Naive thymus-derived CD4-positive, alpha-beta T cell (primary cell): Measurements from ENCODE around the gene MBD6. TPM values are rescaled to one million over a fixed set of nuclear protein-coding genes. Genes with fewer than 3 reads are reported as not detected.

Experiments
- ATAC-seq: fragments of 150-1000 bp; cut with Tn5 transposase; 2 replicates; pipeline ENCODE4 v1.10.0; 2021; ENCODE audit warnings: mild to moderate bottlenecking, moderate library complexity
- CTCF ChIA-PET: fragments of 350-600 bp; sonication (Branson Sonifier 250); formaldehyde crosslinking; loops from one replicate; lab custom pipeline; 2021; ENCODE audit warnings: antibody characterized with exemption; lab: Charles Lee
- POLR2A ChIA-PET: fragments of 350-600 bp; sonication (Branson Sonifier 250); formaldehyde crosslinking; loops from one replicate; lab custom pipeline; 2021; ENCODE audit warnings: antibody characterized with exemption, inconsistent platforms; lab: Charles Lee
- DNase-seq, 9 donors: peaks; one replicate each; pipeline versions ENCODE4 v3.0.0 to v3.0.0-alpha.2; 2020 to 2022; ENCODE audit warnings: mixed read lengths in 1 of 9
- H3K27ac ChIP-seq: one replicate; pipeline ENCODE4 v1.7.0; 2013; ENCODE audit warnings: mild to moderate bottlenecking, low read depth, low read length, moderate library complexity
- H3K27me3 ChIP-seq, 2 donors: one replicate each; pipeline ENCODE4 v1.7.0; 2013; ENCODE audit warnings: low read length in 2 of 2, mild to moderate bottlenecking in 2 of 2, moderate library complexity in 2 of 2; ENCODE audit not compliant: control insufficient read depth in 2 of 2, insufficient read depth in 2 of 2
- H3K36me3 ChIP-seq, 3 experiments: 1 replicate in 2 of 3; 2 replicates in 1 of 3; pipeline ENCODE4 v1.7.0; 2013; ENCODE audit warnings: low read length in 3 of 3, mild to moderate bottlenecking in 3 of 3, moderate library complexity in 1 of 3; ENCODE audit not compliant: insufficient read depth in 3 of 3, control insufficient read depth in 2 of 3
- H3K4me1 ChIP-seq, 2 donors: one replicate each; pipeline ENCODE4 v1.7.0; 2013; ENCODE audit warnings: low read length in 2 of 2, mild to moderate bottlenecking in 2 of 2, moderate library complexity in 1 of 2; ENCODE audit not compliant: control insufficient read depth in 2 of 2, insufficient read depth in 2 of 2
- H3K4me3 ChIP-seq: 2 replicates; pipeline ENCODE4 v1.7.0; 2013; ENCODE audit warnings: mild to moderate bottlenecking, low read length
- H3K9me3 ChIP-seq, 3 experiments: 1 replicate in 2 of 3; 2 replicates in 1 of 3; pipeline ENCODE4 v1.7.0; 2013; ENCODE audit warnings: low read length in 3 of 3; ENCODE audit not compliant: control insufficient read depth in 2 of 3
- H3K27ac Mint-ChIP-seq, 9 donors: one replicate each; pipeline ENCODE4 v1.8.0; 2020 to 2022; ENCODE audit warnings: mixed read lengths in 9 of 9, mild to moderate bottlenecking in 8 of 9, moderate library complexity in 5 of 9, inconsistent platforms in 2 of 9
- H3K27me3 Mint-ChIP-seq, 5 donors: one replicate each; pipeline ENCODE4 v1.8.0; 2021 to 2022; ENCODE audit warnings: mixed read lengths in 5 of 5, mild to moderate bottlenecking in 1 of 5
- H3K36me3 Mint-ChIP-seq, 5 donors: one replicate each; pipeline ENCODE4 v1.8.0; 2020 to 2022; ENCODE audit warnings: mixed read lengths in 5 of 5, mild to moderate bottlenecking in 3 of 5, inconsistent platforms in 1 of 5
- H3K4me1 Mint-ChIP-seq, 7 donors: one replicate each; pipeline ENCODE4 v1.8.0; 2020 to 2022; ENCODE audit warnings: mixed read lengths in 7 of 7, mild to moderate bottlenecking in 3 of 7, inconsistent platforms in 1 of 7
- H3K4me3 Mint-ChIP-seq, 10 donors: one replicate each; pipeline ENCODE4 v1.8.0; 2020 to 2022; ENCODE audit warnings: mild to moderate bottlenecking in 10 of 10, mixed read lengths in 10 of 10, moderate library complexity in 6 of 10, inconsistent platforms in 2 of 10
- H3K9me3 Mint-ChIP-seq, 11 donors: one replicate each; pipeline ENCODE4 v1.8.0; 2020 to 2022; ENCODE audit warnings: mixed read lengths in 11 of 11, mild to moderate bottlenecking in 4 of 11, inconsistent platforms in 1 of 11, moderate library complexity in 1 of 11
- intact Hi-C, 2 donors: fragments of 100-400 bp; cut with micrococcal nuclease; formaldehyde crosslinking; loops; one replicate each; pipeline ENCODE4 v1.15.1; 2023
- polyA plus RNA-seq, 2 donors: library from polyadenylated mRNA; unstranded; fragments of 300-500 nt; fragmentation: Illumina TruSeq; gene quantifications; one replicate each; pipeline ENCODE4 v1.2.3, GENCODE V29; 2021
- total RNA-seq, 6 experiments: library from RNA in 5 of 6; stranded (reverse) in 5 of 6; gene quantifications; 1 replicate in 5 of 6; 2 replicates in 1 of 6; pipeline ENCODE4 v1.2.3 and lab custom pipeline; 2021 to 2026

The MBD6 gene
- total and polyA plus RNA-seq, 7 experiments from 2014 or later: 0.50 to 127 (median 108) TPM

DNA sequence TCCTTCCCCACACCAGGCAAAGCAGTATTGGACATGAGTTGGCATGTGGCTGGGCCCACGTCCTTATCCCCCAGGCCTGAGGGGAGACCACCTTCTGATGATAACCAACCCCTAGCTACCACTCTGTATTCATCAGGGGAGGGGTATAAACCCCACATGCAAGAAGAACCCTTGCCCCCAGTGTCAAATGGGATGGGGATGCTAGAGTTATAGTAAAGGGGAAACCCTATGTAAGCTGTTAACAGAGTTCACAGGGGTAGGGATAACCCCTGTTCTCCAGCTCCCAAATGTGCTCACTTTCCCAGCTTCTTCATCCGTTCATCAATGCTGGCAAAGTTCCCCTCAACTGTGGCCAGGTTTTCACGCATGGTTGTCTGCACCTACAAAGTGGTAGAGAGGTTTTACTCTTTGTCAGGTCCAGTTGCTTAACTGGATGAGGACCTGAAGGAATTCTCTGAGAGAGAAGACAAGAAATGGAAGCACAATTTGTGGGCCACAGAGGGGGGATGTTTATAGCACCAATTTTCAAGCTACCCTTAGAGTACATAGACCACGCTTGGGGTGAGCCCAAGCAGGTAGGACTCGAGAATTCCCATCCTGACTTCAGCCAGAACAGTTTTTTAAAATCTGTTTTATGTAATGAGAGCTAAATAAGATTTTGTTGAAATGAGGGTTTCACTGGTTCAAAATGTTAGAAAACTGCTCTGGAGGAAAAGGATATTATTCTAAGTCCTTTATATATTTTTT lies 7.9 kb downstream of the MBD6 start:
- ChIA-PET CTCF (interaction anchor here (0.6 kb wide), 2 partner anchors 43 to 45 kb away, joined by 3 to 10 read pairs; no protein-coding TSS in a partner anchor), POLR2A (interaction anchor here (0.5 to 1.3 kb wide), 7 partner anchors 10 to 244 kb away, joined by 3 to 8 read pairs (median 3); no protein-coding TSS in a partner anchor)
- H3K27ac ChIP-seq: no peak overlapping the region
- DNase-seq (no peak), ATAC-seq (no peak)
- peak overlapping the region in 3 of 9 donors; percentile 21 to 41 (median 22) for H3K27ac Mint-ChIP-seq
- no peaks in the 10 kb centered on the region for H3K27me3 Mint-ChIP-seq
- no peaks in the 10 kb centered on the region for H3K9me3 ChIP-seq
- H3K4me3 Mint-ChIP-seq: no peak overlapping the region
- no peaks in the 10 kb centered on the region for H3K27me3 ChIP-seq
- no peaks in the 10 kb centered on the region for H3K4me1 ChIP-seq
- peaks cover 10 to 98% (median 34%) of the 10 kb centered on the region in 3 experiments for H3K36me3 ChIP-seq
- H3K4me3 ChIP-seq: no peak overlapping the region
- intact Hi-C loops: no loop called here
- peaks cover 6 to 42% (median 19%) of the 10 kb centered on the region in 5 donors for H3K36me3 Mint-ChIP-seq
- no peaks in the 10 kb centered on the region for H3K9me3 Mint-ChIP-seq
- H3K4me1 Mint-ChIP-seq: peaks cover 0 to 4% (median 0%) of the 10 kb centered on the region in 7 donors

GRCh38 chr12:57531836-57532235 lies 9.2 kb downstream of the MBD6 start:
- intact Hi-C loops: no loop called here
- POLR2A ChIA-PET: interaction anchor here (0.7 to 1.6 kb wide), 4 partner anchors 8 to 213 kb away, joined by 3 to 6 read pairs (median 4); partner anchors contain the start of genes ARHGAP9 and TSPAN31
- H3K27ac Mint-ChIP-seq: peak overlapping the region in 4 of 9 donors; percentile 25 to 45 (median 32)

GRCh38 chr12:57533108-57533507 lies 10.5 kb downstream of the MBD6 start:
- no peak overlapping the region for H3K4me3 ChIP-seq
- POLR2A ChIA-PET: interaction anchor here (1.3 to 1.6 kb wide), 2 partner anchors 54 to 792 kb away, joined by 4 to 6 read pairs; partner anchors contain the start of gene ARHGAP9
- Mint-ChIP-seq H3K27ac (no peak overlapping the region), H3K4me1 (peaks cover 0 to 2% (median 0%) of the 10 kb centered on the region in 7 donors), H3K4me3 (no peak overlapping the region), H3K36me3 (peaks cover 6 to 50% (median 19%) of the 10 kb centered on the region in 5 donors), H3K27me3 (no peaks in the 10 kb centered on the region), H3K9me3 (no peaks in the 10 kb centered on the region)
- H3K9me3 ChIP-seq: no peaks in the 10 kb centered on the region
- no peak overlapping the region for H3K27ac ChIP-seq
- peaks cover 10 to 75% (median 20%) of the 10 kb centered on the region in 3 experiments for H3K36me3 ChIP-seq
- CTCF ChIA-PET: interaction anchor here (0.6 kb wide), 1 partner anchor 46 kb away, joined by 3 read pairs; no protein-coding TSS in a partner anchor
- no peaks in the 10 kb centered on the region for H3K4me1 ChIP-seq
- no peak for ATAC-seq
- no peaks in the 10 kb centered on the region for H3K27me3 ChIP-seq
- no peak for DNase-seq
- intact Hi-C loops: no loop called here

More at GRCh38 chr12:57531836-57532235, 9.2 kb downstream of the MBD6 start:
- DNase-seq: no peak
- Mint-ChIP-seq H3K27me3 (no peaks in the 10 kb centered on the region), H3K4me1 (peaks cover 0 to 4% (median 0%) of the 10 kb centered on the region in 7 donors), H3K36me3 (peaks cover 6 to 42% (median 19%) of the 10 kb centered on the region in 5 donors), H3K9me3 (no peaks in the 10 kb centered on the region), H3K4me3 (no peak overlapping the region)
- Histone ChIP-seq H3K4me1 (no peaks in the 10 kb centered on the region), H3K9me3 (no peaks in the 10 kb centered on the region), H3K4me3 (no peak overlapping the region), H3K27me3 (no peaks in the 10 kb centered on the region), H3K36me3 (peaks cover 10 to 85% (median 31%) of the 10 kb centered on the region in 3 experiments), H3K27ac (no peak overlapping the region)
- no peak for ATAC-seq
- CTCF ChIA-PET: interaction anchor here (0.6 kb wide), 1 partner anchor 498 kb away, joined by 3 read pairs; no protein-coding TSS in a partner anchor

GRCh38 chr12:57534250-57534649 lies 11.6 kb downstream of the MBD6 start:
- H3K4me3 Mint-ChIP-seq: no peak overlapping the region
- H3K4me3 ChIP-seq: no peak overlapping the region
- intact Hi-C loops: no loop called here
- peak overlapping the region in 1 of 9 donors; percentile 9 for H3K27ac Mint-ChIP-seq
- no peaks in the 10 kb centered on the region for H3K4me1 ChIP-seq
- ChIA-PET POLR2A (interaction anchor here (2.5 kb wide), 1 partner anchor 10 kb away, joined by 8 read pairs; no protein-coding TSS in a partner anchor), CTCF (interaction anchor here (0.6 kb wide), 1 partner anchor 91 kb away, joined by 3 read pairs; no protein-coding TSS in a partner anchor)
- H3K27me3 ChIP-seq: no peaks in the 10 kb centered on the region
- H3K9me3 Mint-ChIP-seq: no peaks in the 10 kb centered on the region
- no peaks in the 10 kb centered on the region for H3K27me3 Mint-ChIP-seq
- peaks cover 6 to 48% (median 25%) of the 10 kb centered on the region in 5 donors for H3K36me3 Mint-ChIP-seq
- ATAC-seq (no peak), DNase-seq (no peak)
- no peak overlapping the region for H3K27ac ChIP-seq
- H3K36me3 ChIP-seq: peaks cover 10 to 76% (median 20%) of the 10 kb centered on the region in 3 experiments
- no peaks in the 10 kb centered on the region for H3K9me3 ChIP-seq
- peaks cover 0 to 7% (median 3%) of the 10 kb centered on the region in 7 donors for H3K4me1 Mint-ChIP-seq

DNA sequence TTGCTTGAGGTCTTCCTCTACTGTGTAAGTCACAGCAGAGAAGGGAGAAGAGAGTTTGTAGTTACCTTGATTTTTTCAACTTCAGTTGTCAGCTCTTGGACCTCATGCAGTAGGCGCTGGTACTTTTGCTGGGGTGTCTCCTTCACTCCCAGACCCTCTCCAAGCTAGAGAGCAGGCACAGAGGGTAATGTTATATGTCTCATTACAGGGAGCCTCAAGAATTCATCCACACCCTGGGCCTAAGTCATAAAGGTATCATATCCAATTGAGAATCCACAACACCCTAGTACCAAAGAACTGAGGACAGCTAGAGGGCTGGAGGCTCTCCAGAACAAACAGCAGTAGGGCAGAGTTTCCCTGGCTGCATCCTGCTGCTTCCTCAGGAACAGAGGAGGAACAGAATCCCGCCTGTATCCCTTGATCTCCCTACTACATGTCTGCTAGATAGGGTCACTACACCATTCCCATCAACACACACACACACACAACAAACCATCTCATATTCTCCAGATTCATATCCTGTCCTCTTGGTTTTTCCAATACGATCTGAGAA lies 12.4 kb downstream of the MBD6 start:
- Histone ChIP-seq H3K9me3 (no peaks in the 10 kb centered on the region), H3K27ac (no peak overlapping the region), H3K27me3 (no peaks in the 10 kb centered on the region), H3K4me3 (no peak overlapping the region), H3K36me3 (peaks cover 10 to 70% (median 16%) of the 10 kb centered on the region in 3 experiments), H3K4me1 (no peaks in the 10 kb centered on the region)
- no peaks in the 10 kb centered on the region for H3K27me3 Mint-ChIP-seq
- H3K4me1 Mint-ChIP-seq: peaks cover 0 to 7% (median 3%) of the 10 kb centered on the region in 7 donors
- ChIA-PET POLR2A (interaction anchor here (2.5 kb wide), 1 partner anchor 11 kb away, joined by 8 read pairs; no protein-coding TSS in a partner anchor), CTCF (no interaction called here)
- ATAC-seq: no peak
- H3K9me3 Mint-ChIP-seq: no peaks in the 10 kb centered on the region
- H3K4me3 Mint-ChIP-seq: no peak overlapping the region
- no peak overlapping the region for H3K27ac Mint-ChIP-seq
- DNase-seq: no peak
- intact Hi-C loops: no loop called here
- H3K36me3 Mint-ChIP-seq: peaks cover 6 to 42% (median 21%) of the 10 kb centered on the region in 5 donors

GRCh38 chr12:57535764-57536596 lies 13.4 kb downstream of the MBD6 start:
- Histone ChIP-seq H3K36me3 (peaks cover 3 to 60% (median 12%) of the 10 kb centered on the region in 3 experiments), H3K27me3 (no peaks in the 10 kb centered on the region), H3K4me3 (no peak overlapping the region), H3K27ac (no peak overlapping the region), H3K4me1 (no peaks in the 10 kb centered on the region), H3K9me3 (no peaks in the 10 kb centered on the region)
- ChIA-PET POLR2A (interaction anchor here (0.6 to 2.5 kb wide), 2 partner anchors 12 to 227 kb away, joined by 3 to 8 read pairs; no protein-coding TSS in a partner anchor), CTCF (no interaction called here)
- H3K4me3 Mint-ChIP-seq: no peak overlapping the region
- peaks cover 6 to 41% (median 21%) of the 10 kb centered on the region in 5 donors for H3K36me3 Mint-ChIP-seq
- ATAC-seq (no peak), DNase-seq (no peak)
- no peaks in the 10 kb centered on the region for H3K9me3 Mint-ChIP-seq
- no peaks in the 10 kb centered on the region for H3K27me3 Mint-ChIP-seq
- intact Hi-C loops: no loop called here
- H3K27ac Mint-ChIP-seq: peak overlapping the region in 4 of 9 donors; percentile 49 to 63 (median 58)
- H3K4me1 Mint-ChIP-seq: peaks cover 0 to 9% (median 5%) of the 10 kb centered on the region in 7 donors
